GM21529 (cell line): ENCODE results near the gene BFSP2.

Experiments used
- ATAC-seq: cut with Tn5 transposase; IDR thresholded peaks from one replicate; pipeline ENCODE4 v1.9.1; 2021; ENCODE audit not compliant: unreplicated experiment

BFSP2 gene

GRCh38 chr3:133414021-133414392 is 14.2 kb downstream of the BFSP2 start:
- no peak for ATAC-seq

DNA sequence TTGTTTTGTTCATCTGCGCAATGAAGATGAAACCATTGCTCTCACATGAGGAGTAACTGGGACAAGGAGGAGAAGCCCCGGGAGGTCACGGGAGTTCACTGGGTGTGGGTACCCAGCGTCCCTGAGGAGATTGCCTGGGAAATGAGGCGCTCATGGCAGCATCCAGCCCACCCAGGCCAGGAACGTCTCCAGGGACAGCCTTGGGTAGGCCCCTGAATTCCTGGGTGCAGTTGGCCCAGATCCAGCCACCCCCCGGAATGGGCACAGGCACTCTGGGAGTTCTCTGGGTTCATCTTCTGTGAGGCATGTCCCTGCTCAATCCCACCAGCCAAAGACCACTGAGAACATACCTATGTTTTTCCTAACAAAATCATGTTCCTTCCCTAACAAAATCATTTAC is 18.5 kb downstream of the BFSP2 start:
- ATAC-seq, result no peak

DNA sequence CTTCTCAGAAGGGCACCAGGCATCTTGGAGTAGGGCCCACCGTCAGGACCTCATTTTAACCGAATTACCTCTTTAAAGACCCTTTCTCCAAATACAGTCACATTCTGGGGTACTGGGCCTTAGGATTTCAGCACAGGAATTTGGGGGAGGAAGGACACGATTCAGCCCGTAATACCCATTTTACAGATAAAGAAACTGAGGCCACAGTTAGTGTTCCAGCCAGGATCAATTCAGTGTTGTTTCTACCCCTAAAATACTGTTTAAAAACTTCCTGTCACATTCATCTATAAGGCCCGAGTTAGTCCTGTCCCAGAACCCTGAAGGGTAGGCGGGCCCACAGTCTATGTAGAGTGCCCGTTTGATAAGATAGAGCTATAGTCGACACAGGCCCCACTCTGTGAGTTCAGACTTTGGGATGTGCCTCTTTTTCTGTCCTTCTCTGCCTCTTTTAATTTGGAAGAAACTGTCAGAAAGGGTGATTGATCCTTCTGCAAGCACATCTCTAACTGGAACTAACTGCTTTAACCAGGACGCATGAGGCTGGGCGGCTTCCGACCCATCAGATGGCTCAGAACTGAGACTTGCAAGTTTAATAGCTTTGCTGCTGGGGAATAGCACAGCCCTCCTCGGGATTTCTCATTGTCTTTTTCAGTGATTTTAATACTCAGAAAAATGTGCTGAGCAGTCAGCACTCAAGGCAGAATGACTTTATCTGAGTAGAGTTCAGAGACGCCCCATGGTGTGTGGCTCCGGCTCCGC is 19.5 kb downstream of the BFSP2 start:
- ATAC-seq, result no peak

- ATAC-seq, result no peak
Measured at GRCh38 chr3:133424937-133425869, 25.3 kb downstream of the BFSP2 start.

DNA sequence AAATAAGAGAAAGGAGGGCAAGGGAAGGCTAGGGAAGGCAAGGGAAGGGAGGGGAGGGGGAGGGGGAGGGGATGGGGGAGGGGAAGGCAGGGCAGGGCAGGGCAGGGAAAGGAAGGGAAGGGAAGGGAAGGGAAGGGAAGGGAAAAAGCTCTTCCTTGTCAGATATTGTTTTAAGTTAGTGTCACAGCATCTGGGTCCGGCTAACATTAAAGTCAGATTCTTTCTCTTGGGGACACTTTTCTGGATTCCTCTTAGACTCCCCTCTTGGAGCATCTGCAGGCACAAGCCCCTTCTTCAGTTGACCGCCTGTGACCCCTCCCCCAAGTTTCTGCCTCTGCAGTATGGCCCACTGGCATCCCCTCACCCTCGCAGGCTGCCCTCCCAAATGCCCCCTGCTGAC is 26.0 kb downstream of the BFSP2 start:
- ATAC-seq, result no peak

- no peak for ATAC-seq
Measured at GRCh38 chr3:133426721-133427120, 26.9 kb downstream of the BFSP2 start.

GRCh38 chr3:133428552-133428951 is 28.7 kb downstream of the BFSP2 start:
- ATAC-seq, result no peak

- no peak for ATAC-seq
Measured at GRCh38 chr3:133429063-133429462, 29.2 kb downstream of the BFSP2 start.

- ATAC-seq, result no peak
Measured at GRCh38 chr3:133439563-133439962, 39.7 kb downstream of the BFSP2 start.

DNA sequence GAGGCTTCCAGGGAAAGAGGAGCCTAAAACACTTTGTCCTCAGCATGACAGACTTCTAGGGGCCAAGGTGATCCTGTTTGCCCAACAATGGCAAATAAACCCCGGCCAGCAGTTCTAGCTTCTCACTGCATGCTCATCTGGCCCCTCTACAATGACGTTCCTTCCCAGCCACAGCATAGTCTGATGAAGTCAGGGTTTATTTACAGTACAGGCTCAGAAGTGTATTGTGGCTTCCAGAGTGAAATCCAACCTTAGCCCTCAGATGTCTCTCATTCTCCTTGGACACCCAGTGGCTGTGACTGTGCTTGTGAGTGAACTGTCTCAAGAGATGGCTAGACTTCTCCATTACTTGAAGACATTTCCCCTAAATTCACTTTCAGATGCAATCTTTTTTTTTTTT is 40.8 kb downstream of the BFSP2 start:
- ATAC-seq, result no peak

DNA sequence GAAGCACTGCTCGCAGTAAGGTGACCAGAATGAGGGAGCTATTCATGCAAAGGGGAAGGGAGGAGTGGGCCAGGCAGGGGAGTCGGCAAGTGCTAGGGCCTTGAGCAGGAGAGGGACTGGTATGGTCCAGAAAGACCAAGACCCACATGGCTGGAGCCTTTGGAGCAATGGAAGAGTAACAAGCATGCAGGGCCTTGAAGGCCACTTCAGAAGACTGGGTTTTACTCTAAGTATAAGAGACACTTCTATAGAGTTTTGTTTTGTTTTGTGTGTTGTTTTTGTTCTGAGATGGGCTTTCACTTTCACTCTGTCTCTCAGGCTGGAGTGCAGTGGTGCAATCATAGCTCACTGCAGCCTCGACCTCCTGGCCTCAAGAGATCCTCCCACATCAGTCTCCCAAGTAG is 42.0 kb downstream of the BFSP2 start:
- peak; percentile 69 for ATAC-seq

DNA sequence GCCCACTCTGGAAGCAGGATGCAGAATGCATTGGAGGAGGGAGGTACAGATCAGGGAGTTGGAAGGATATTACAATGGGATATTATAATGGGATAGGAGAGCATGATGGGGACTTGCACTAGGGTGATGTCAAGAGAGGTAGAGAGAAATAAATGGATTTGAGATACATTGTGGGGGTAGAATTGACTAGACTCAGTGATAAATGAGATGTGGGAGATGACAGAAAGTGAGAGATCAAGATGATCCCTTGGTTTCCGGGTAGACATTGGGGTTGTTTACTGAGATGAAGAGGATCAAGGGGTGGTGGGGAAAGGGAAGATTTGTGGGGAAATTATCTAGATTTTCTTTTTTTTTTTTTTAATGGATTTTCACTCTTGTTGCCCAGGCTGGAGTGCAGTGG is 42.7 kb downstream of the BFSP2 start:
- ATAC-seq, result no peak

- no peak for ATAC-seq
Measured at GRCh38 chr3:133443649-133444422, 44.0 kb downstream of the BFSP2 start.

DNA sequence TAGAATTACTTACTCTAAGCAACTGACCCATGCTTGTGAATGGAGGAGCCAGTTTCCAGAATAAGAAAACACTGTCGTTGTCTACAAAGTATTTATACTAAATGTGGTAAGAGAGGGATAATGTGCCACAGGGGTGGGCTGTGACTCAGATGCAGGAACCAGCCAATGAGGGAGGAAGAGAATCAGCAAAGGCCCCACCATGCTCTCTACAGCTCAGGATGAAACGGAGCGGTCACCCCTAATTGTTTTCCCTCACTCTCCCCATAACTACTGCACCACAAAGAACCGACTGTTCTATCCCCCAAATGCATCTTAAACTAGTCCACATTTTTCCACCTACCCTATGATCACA is 44.5 kb downstream of the BFSP2 start:
- ATAC-seq, result no peak

GRCh38 chr3:133445108-133445507 is 45.3 kb downstream of the BFSP2 start:
- ATAC-seq, result no peak

GRCh38 chr3:133447750-133448477 is 48.1 kb downstream of the BFSP2 start:
- peak; percentile 30 for ATAC-seq

GRCh38 chr3:133448478-133449122 is 48.7 kb downstream of the BFSP2 start:
- peak; percentile 93 for ATAC-seq

DNA sequence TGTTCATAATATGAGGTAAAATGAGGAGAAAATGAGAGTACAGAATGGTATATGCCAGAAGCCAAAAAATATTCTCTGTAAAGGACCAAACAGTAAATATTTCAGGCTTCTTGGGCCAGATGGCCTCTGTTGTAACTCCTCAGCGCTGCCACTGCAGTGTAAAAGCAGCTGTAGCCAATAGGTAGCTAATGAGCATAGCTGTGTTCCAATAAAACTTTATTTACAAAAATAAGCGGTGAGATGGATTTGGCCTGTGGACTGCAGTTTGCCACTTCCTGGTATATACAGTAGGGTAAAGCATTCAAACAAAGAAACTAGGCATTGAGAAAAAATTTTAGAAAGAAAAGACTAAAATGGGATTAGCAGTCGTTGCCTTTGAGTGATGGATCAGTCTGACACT is 51.5 kb downstream of the BFSP2 start:
- ATAC-seq, result no peak

DNA sequence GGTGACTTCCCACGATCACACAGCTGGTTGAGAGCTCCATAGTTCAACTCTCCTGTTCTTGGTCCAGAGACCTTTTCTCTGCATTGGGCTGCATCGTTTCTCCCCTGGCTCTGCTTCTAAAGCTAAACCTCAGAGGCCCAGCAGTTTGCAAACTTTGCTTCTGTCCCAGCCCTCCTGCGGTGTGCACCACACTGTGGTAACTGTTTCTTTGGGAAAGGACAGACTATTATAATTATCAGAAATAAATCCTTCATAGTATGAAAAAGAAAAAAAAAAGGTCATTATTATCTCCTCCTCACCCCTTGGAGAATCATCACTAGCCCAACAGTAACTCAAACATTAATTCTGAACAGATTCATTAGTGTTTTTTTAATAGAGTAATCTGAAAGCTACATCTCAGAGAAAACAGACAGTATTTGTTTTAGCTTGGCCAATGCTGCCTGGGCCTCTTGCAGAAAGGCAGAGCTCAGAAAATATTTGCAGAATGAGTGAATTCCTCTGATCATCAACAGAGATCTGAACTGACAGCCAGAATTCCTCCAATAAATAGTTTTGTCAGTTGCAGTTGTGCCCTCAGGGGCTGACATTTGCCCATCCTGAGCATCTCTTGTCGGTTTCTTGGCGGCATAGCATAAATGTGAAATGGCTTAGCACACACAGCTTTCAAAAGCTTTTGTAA is 52.9 kb downstream of the BFSP2 start:
- no peak for ATAC-seq

DNA sequence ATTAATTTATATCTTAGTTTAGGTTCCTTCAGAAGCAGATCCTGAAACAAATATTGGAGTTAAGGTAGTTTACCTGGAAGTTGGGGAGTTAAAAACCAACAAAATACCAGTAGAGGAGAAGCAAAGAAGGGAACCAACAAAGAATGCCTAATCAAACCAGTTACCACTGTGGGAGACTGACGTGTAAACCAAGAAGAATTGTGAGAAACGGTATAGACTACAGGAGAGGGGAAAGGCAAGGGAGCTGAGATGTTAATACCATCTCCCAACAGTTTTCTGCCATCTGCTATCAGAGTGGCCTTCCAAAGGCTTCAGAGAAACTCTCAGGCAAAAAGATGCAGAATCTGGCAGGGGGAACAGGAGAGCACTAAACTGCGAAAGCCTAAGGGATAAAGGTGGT is 53.5 kb downstream of the BFSP2 start:
- no peak for ATAC-seq
